Calu3 (cell line): ENCODE results near the gene CAMK2N1. TPM values are rescaled to one million over a fixed set of nuclear protein-coding genes. Genes with fewer than 3 reads are reported as not detected.
A peak's percentile ranks its signal among the peaks of the same experiment; 100 is the strongest.
"Not testable (repeated sequence)": the region's sequence is repeated elsewhere in the genome, so short reads cannot be mapped to it uniquely, and the experiment has no call there.

Experiments
- BruUV-seq: library from RNA; stranded (reverse); fragments of 400-500 nt; replicated peaks from 2 replicates; lab custom pipeline; 2021; lab: Mats Ljungman, UMichigan
- CTCF ChIA-PET: fragments of 300-600 bp; sonication (Branson Sonifier 250); formaldehyde crosslinking; loops from one replicate; lab custom pipeline; 2022; ENCODE audit warnings: antibody characterized with exemption; lab: Charles Lee
- DNase-seq: peaks from one replicate; pipeline ENCODE4 v3.0.0; 2022
- H3K27ac Mint-ChIP-seq: one replicate; pipeline ENCODE4 v1.8.0; 2022; ENCODE audit warnings: mixed read lengths; ENCODE audit not compliant: unreplicated experiment
- H3K27me3 Mint-ChIP-seq: one replicate; pipeline ENCODE4 v1.8.0; 2022; ENCODE audit warnings: mixed read lengths; ENCODE audit not compliant: unreplicated experiment
- H3K36me3 Mint-ChIP-seq: one replicate; pipeline ENCODE4 v1.8.0; 2022; ENCODE audit warnings: mild to moderate bottlenecking, moderate library complexity, mixed read lengths; ENCODE audit not compliant: insufficient read depth, unreplicated experiment
- H3K4me1 Mint-ChIP-seq: one replicate; pipeline ENCODE4 v1.8.0; 2022; ENCODE audit warnings: mild to moderate bottlenecking, low read depth, mixed read lengths; ENCODE audit not compliant: unreplicated experiment
- H3K4me3 Mint-ChIP-seq: one replicate; pipeline ENCODE4 v1.8.0; 2022; ENCODE audit warnings: mild to moderate bottlenecking, low read depth, moderate library complexity, mixed read lengths; ENCODE audit not compliant: unreplicated experiment
- H3K9me3 Mint-ChIP-seq: one replicate; pipeline ENCODE4 v1.8.0; 2022; ENCODE audit warnings: low read depth, mixed read lengths; ENCODE audit not compliant: unreplicated experiment
- intact Hi-C: fragments of 100-400 bp; cut with micrococcal nuclease; formaldehyde crosslinking; loops from one replicate; pipeline ENCODE4 v1.10.0; 2022; ENCODE audit not compliant: unreplicated experiment
- total RNA-seq: library from RNA; stranded (reverse); gene quantifications from 2 replicates; pipeline ENCODE4 v1.2.3, GENCODE V29; 2022
- TF ChIP-seq, protein P1 (sequence below): fragments of 200-600 bp; IDR thresholded peaks from one replicate; pipeline ENCODE4 v1.8.0; 2022; ENCODE audit warnings: antibody characterized with exemption; ENCODE audit not compliant: unreplicated experiment

The CAMK2N1 gene
- total RNA-seq, 1 experiment from 2014 or later, result 56.0 TPM

DNA sequence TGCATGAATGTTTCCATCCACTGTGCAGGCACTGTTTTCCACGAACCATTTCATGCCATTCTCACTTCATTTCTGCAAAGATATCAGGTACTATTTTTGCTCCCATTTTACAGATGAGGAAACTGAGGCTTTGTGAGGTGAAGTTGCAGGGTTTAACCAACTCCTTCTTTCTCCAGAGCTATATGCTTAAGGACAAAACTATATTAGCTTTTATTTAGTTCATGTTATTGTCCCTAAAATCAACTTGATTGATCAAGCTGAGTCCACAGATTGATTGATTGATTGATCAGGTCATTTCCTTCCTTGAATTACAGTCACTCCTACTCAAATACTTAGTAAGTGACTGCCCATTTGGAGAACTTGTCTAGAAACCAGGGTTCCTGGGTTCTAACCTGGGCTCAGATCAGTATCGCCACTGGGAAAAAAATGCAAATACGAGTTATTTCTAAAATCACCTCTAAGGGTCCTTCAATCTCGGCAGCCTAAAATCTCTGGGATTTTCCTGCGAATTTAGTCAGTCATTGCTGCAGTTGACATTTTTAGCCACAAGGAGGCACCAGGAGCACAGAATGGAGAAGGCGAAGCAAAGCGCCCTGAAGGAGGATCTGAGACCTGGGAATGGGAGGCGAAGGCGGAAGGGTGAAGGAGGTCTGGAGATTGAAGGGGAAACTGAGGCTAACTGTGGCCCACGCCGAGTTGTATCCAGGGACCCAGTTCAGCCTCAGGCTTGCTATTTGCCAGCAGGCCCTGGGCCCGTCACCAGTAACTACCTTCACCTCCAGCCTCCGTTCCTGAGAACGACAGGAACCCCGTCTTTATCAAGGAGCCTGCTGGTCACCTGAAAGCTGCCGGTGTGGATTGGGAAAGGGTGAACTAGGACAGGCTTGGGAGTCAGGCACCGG, 36.2 kb upstream of the CAMK2N1 start:
- no peak overlapping the region for H3K27ac Mint-ChIP-seq
- BruUV-seq, result no TSS peak
- H3K4me3 Mint-ChIP-seq, result no peak overlapping the region
- no peaks in the 10 kb centered on the region for H3K9me3 Mint-ChIP-seq
- H3K36me3 Mint-ChIP-seq, result peaks cover 7% of the 10 kb centered on the region
- intact Hi-C loops, result loop anchor here (1.0 kb wide), 2 partner anchors 112 to 118 kb away; no protein-coding TSS in a partner anchor
- TF ChIP-seq, protein P1, sequence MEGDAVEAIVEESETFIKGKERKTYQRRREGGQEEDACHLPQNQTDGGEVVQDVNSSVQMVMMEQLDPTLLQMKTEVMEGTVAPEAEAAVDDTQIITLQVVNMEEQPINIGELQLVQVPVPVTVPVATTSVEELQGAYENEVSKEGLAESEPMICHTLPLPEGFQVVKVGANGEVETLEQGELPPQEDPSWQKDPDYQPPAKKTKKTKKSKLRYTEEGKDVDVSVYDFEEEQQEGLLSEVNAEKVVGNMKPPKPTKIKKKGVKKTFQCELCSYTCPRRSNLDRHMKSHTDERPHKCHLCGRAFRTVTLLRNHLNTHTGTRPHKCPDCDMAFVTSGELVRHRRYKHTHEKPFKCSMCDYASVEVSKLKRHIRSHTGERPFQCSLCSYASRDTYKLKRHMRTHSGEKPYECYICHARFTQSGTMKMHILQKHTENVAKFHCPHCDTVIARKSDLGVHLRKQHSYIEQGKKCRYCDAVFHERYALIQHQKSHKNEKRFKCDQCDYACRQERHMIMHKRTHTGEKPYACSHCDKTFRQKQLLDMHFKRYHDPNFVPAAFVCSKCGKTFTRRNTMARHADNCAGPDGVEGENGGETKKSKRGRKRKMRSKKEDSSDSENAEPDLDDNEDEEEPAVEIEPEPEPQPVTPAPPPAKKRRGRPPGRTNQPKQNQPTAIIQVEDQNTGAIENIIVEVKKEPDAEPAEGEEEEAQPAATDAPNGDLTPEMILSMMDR, result peak; percentile 65
- CTCF ChIA-PET, result no interaction called here
- H3K27me3 Mint-ChIP-seq, result peaks cover 8% of the 10 kb centered on the region
- peak; percentile 76 for DNase-seq
- no peaks in the 10 kb centered on the region for H3K4me1 Mint-ChIP-seq

DNA sequence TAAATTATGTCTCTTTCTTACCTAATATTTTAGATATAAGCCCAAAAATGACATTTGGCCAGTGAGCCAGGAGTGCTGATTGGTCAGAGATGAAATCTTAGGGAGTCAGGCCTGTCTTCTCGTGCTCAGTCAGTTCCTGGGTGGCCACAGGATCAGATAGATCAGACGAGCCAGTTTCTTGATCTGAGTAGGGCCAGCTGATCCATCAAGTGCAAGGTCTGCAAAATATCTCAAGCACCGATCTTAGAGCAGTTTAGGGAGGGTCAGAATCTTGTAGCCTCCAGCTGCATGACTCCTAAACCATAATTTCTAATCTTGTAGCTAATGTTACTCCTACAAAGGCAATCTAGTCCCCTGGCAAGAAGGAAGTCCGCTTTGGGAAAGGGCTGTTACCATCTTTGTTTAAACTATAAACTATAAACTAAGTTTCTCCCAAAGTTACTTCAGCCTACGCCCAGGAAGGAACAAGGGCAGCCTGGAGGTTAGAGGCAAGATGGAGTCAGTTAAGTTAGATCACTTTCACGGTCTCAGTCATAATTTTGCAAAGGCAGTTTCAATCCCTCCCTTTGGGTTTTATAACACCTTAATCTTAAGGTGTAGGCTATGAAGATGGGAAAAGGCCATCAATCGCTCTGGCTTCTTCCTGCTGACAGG, 33.7 kb upstream of the CAMK2N1 start:
- H3K36me3 Mint-ChIP-seq, H3K27ac Mint-ChIP-seq, DNase-seq, H3K4me1 Mint-ChIP-seq, H3K27me3 Mint-ChIP-seq, H3K9me3 Mint-ChIP-seq, BruUV-seq, H3K4me3 Mint-ChIP-seq, CTCF ChIA-PET, intact Hi-C loops: not testable (repeated sequence)

DNA sequence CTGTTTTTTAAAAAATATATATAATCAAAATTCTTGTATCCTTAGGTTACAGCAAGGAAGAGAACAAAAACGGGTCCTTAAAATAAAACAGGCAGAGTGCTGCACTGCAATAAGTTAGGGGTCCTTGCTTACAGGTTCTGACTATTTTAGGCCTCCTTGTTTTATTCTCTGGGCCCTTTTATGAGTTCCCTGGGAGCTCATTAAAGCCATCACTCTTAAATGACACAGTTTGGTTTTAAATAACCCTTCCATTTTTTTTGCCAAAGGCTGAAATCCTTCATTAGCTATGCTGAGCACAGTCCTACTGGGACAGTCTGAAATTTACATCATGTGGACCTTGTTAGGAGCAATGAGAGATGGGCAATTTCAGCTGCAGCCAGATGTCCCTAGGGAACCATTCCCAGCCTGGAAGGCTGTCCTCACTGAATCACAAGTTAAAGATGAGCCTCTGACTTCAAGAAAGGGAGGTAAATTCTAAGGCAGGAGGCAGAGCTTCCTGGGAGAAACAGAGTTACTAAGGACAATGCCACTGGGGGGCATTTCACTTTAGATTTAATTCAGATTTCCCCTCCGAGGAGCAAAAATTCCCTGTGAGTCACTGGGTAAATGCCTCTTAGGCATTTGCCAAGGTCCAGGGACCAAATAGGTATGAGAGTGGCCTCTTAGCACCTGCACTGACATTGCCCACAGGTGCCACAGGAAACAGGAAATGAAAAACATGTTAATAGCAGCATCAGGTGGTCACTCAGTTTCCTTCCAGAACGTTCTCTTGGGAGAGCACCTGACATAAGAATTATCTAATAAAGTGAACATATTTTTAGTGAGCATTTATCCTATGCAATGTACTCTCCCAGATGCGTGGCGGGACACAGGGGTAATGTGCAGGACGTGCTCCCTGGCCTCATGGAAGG, 25.8 kb upstream of the CAMK2N1 start:
- intact Hi-C loops, result no loop called here
- Mint-ChIP-seq H3K9me3 (no peaks in the 10 kb centered on the region), H3K27me3 (no peaks in the 10 kb centered on the region), H3K27ac (no peak overlapping the region), H3K4me3 (no peak overlapping the region), H3K4me1 (no peaks in the 10 kb centered on the region), H3K36me3 (peaks cover 14% of the 10 kb centered on the region)
- no peak for DNase-seq
- CTCF ChIA-PET, result no interaction called here
- TF ChIP-seq, protein P1, result no peak
- BruUV-seq, result no TSS peak

DNA sequence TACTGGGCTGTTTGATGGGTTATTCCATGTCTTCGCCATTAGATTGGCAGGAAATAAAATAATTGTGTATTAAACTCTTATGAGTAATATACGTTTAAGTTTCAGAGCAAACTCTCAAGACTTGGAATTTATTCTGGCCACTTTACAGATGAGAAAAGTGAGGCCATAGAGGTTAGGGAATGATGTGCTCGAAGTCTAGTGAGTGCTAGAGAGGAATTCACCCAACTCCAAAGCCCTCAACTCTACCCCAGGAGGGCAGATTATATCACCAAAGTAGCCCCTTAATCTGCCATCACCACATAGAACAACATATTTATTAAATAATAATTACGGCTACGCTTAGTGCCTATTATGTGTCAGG, 22.4 kb upstream of the CAMK2N1 start:
- TF ChIP-seq, protein P1, result no peak
- intact Hi-C loops, result no loop called here
- Mint-ChIP-seq H3K27ac (peak overlapping the region; percentile 95), H3K4me1 (no peaks in the 10 kb centered on the region), H3K4me3 (peak overlapping the region; percentile 75), H3K9me3 (no peaks in the 10 kb centered on the region), H3K36me3 (peaks cover 19% of the 10 kb centered on the region), H3K27me3 (no peaks in the 10 kb centered on the region)
- CTCF ChIA-PET, result no interaction called here
- DNase-seq, result no peak
- TSS peak; percentile 94 for BruUV-seq
